Inferior parietal cortex (tissue), 1 donor: Measurements from ENCODE around the gene IFRD2.
"Not testable (repeated sequence)": the region's sequence is repeated elsewhere in the genome, so short reads cannot be mapped to it uniquely, and the experiment has no call there.

Source experiments
- DNase-seq: peaks from one replicate; pipeline ENCODE4 v3.0.0-alpha.2; 2016; ENCODE audit errors: extremely low spot score

IFRD2 gene

DNA sequence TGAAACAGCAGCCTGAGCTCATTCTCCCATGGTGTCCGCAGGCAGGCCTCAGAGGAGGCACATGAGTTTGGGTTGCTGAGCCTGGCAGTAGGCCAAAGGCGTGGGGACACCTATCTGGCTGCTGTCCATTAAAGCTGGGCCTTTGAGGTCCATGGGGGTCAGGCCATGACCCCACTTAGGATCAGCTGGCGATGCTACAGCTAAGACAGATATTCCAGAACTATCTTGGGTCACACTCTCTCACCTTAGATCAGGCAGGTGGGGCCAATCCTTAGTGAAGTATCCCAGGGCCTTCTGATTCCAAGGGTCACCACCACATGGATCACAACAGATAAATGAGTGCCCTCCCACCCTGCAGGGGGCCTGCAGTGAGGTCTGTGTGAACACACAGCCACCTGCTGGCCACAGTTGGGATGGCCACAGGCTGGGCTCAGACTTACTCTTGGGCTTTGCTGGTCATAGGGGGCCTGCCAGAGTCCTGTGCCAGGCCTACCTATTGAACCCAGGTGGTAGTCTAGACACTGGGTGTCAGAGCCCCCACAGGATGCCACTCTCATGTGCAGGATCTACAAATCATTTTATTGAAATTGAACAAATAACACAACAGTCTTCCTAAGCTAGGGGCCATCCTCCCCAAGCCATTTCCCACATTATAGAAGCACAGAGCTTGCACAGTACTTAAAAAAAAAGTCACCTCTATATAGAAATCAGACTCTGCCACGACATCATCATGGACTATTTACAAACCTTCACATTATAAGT lies 32.3 kb upstream of the IFRD2 start:
- peak; percentile 73 for DNase-seq

DNA sequence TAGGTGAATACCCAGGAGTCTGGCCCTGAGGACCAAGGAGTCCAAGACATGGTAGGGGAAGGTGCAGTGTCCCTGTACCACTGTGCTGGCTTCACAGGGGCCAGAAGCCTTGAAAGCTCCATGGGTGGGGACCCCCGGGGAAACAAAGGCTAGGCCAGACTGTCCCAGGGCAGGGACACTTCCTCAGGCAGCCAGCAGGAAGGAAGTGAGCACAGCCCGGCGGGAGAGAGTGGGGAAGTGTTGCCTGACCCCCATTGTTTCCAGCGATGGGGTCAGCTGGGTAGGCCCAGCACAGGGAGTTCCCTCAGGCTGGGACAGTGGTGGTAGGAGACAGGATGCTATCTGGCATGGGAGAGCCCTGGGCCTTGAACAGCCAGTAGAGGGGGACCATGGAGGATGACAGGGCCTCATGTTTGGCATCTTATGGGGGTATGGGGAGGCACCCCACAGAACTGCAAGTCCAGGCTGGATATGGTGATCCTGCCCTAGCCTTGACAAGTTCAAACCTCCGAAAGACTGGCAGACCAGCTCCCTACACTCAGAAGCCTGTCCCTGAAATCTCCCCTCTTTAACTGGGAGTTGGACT lies 31.5 kb upstream of the IFRD2 start:
- DNase-seq: no peak

- no peak for DNase-seq
Measured at GRCh38 chr3:50323092-50323600, 30.9 kb upstream of the IFRD2 start.

DNA sequence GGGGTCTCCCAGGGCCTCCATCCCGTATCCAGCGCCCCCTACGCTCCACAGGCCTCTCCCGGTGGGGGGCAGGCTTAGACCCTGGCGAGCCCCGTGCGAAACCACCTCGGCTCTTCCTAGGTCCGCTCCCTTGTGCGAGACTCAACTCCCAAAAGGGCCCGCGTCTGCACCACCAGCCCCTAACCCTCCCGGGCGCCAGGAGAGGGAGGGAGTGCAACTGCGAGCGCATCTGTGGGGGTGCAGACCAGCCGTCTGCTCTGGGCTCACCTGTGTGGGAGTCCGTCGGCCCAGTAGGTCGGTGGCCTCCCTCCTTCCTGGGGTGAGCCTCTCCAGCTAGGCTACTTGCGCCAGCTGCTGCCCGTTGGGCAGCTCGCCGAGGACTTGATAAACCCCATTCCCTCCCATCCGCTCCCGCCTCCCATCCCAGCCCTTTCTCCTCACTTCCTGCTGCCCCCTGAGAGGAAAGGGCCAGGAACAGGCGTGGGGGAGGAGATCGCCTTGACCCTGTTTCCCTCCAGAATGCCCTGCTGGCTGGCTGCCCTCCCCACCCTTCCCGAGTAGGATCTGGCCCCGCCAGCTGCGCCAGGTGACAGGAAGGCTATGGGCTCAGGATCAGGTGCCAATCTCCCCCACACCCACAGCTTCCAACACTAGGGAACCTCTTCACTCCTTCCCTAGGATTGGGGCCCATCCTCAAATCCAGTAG lies 30.3 kb upstream of the IFRD2 start, which contains the start of gene HYAL2:
Gene HYAL2, minus strand, starts transcription at position 360 of the 706 bp plus-strand sequence. CDS start 2,256 bp downstream, outside the sequence.
- DNase-seq: no peak

DNA sequence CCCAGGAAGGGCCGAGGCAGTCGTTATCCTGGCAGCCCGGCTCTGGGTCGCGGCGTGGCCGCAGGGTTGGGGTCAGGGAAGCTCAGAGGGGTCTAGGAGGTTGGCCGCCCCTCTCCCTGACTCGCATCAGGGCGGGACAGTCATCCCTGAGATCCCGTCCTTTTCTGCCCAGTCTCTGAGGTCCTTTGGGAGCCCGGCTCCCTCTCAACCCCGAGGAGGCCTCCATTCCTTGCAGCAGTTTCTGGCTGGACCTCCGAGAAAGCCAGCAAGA lies 29.8 kb upstream of the IFRD2 start:
- DNase-seq: no peak

DNA sequence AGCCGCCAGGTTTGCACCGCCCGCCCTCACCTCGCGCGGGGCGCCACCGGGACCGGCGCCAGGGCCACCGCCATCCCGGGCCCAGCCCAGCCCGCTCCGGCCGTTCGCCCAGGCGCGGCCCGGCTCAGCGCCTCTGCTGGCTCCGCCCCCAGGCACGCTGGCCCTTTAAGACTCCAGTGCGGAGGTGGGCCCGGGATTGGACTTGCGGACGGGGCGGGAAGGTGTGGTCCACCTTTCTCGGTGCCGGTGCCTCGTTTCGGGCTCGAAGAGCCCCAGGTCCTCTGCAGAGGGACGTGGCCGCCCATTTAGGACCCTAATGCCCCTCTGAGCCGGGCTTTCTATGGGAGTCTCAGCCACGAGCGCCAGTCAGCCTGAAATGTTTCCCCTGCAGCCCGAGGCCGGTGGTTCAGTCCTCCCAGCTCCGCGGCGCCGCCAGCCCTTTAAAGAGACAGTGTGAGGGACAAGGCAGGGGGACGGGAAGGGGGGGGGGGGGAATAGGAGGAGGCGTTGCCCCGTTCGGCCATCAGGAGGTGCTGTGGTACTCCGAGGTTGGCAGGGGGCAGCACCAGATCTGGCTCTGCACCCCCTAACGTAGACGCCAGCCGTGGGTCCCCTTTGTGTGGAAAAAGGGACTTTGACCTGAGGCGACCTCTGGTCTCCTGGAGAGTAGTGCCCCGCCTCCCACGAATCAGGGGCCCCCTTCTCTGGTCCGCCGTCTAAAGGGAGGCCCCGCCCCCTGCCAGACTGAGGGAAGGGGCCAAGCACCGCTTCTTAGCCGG lies 29.3 kb upstream of the IFRD2 start:
- peak; percentile 82 for DNase-seq

DNA sequence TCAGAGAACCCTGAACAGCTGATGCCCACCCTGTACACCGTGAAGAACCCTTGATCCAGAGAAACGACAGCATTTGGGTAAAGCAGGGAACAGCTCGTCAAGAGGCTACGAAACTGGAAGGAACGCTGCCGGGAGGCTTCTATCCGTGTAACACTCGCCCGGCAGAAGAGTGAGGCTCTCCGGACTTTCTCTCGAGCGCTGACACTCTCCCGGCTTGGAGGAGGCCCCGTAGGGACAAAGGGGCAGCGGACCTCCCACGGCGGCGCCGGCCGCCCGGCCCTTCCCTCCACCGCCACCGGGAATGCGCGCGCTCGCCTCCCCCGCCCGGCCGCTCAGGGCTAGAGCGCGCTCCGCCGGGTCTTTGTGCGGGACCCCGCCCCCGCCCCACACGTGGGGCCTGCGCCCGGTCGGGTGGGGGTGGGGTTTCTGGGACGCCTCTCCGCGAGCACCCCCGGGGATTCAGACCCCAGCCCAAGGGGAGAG lies 28.7 kb upstream of the IFRD2 start:
- DNase-seq: peak; percentile 72

- no peak for DNase-seq
Measured at GRCh38 chr3:50319894-50320625, 27.8 kb upstream of the IFRD2 start.

DNA sequence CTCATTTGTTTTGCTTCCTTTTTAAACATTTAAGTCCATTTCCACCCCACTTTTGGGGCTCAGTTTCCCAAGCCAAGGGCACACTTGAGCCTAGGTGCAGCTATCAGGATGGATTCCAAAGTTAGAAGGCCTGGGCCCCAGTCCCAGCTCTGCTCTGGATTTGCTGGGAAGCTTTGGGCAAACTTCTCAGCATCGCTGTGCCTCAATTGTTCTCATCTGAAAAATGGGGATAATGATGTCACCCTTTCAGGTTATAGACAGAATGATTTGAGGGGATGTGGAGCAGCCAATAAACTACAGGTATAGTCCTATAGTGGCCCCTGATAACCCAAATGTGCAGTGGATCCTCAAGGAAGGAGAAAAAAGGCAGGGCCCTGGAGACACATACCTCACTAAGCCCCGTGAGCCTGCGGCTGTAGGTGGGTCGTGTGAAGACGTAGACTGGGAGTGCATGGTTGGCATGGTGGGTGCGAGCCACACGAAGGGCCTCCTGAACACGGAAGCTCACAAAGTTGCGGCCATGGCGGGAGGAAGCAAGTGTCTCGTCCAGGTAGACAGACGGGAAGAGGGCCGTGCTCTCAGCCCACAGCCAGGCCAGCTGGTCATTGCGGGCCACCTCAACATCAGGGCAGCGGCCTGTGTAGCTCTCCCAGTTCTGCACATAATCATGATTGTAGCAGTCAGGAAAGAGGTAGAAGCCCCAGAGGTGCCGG lies 27.1 kb upstream of the IFRD2 start:
- DNase-seq: no peak

DNA sequence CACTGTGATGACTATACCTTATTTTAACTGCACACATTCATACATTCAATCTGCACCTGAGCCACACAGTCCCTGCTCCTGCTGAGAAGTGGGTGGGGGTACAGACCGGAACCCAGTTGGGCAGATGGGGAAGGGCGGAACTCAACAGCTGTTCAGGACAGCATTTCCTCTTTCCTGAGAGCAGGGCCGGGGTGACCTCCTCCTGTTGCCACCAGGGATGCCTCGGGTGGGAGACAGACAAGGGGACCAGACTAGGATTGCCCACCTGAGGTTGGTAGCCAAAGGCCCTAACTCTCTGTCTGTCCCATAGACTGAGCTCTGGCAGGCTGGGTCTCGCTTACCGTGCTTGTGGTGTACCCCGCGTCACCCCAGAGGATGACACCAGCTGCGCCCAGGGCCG lies 26.4 kb upstream of the IFRD2 start:
- no peak for DNase-seq

DNA sequence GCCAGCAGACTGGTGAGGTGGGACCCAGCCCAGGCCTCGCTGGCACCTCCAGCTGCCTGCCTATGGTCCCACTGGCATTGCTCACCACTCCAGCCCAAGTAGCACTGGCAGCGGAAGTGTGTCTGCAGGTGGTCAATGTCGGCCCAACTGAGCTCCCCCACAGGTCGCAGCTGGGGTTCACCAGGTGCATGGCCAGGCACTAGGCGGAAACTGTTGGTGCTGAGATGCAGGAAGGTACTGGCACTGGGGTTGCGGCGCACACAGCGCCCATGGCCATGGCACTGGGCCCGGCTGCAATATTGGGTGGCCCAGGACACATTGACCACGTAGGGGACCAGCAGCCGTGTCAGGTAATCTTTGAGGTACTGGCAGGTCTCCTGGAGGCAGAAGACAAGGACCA lies 25.9 kb upstream of the IFRD2 start:
- DNase-seq: no peak

DNA sequence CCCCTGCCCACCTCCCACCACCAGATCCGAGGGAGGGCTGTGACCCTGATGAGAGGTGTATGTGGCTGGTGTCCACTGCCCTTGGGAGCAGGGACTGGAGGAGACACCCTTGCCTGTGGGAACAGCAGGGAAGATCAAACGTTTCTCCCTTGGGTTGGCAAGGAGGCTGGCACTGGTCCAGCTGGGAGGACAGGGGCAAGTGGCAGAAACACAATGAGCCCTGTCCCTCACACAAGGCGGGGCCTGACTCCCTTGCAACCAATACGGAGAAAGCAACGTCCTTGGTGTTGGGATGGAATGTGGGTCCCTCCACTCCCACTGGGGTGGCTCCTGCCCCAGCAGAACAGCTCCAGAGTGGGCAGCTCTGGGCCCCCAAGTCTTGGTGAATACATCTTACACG lies 25.1 kb upstream of the IFRD2 start:
- no peak for DNase-seq

GRCh38 chr3:50316657-50317242 lies 24.5 kb upstream of the IFRD2 start:
- no peak for DNase-seq

DNA sequence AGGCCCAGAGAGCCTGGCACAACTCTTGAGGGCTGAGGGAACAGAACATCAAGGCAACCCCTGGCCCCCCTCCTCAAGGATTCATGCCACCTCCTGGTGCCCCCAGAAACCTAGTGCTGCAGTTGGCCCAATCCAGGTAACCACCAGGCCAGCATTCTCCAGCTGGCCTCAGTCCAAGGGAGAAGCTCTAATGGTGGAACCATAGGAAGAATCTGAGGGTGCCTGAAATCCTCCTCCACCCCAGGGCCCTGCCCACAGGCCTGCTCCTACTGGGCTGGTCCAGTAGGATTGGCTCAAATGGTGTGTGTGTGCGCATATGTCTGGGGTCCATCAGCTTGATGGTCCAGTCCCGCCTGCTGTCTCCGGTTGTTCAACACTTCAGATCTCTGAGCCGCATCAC lies 22.6 kb upstream of the IFRD2 start:
- no peak for DNase-seq

DNA sequence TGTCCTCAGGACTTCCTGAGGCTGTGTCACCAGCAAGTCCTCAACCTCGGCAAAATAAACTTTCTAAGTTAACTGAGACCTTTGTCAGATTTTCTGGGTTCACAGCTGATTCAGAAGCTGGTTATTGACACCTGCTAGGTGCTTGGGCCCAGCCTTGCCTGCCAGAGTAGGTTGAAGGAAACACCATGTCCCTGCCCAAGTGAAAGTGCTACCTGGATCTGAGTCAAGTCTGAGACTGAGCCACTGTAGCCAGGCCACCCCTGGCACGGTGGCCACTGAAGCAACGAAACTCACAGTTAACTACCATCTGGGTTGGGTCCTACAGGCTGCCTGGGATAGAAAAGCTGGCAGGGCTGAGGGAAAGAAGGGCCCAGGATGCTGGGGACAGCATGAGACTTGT lies 22.1 kb upstream of the IFRD2 start:
- no peak for DNase-seq

- DNase-seq: not testable (repeated sequence)
Measured at GRCh38 chr3:50312041-50312440, 19.8 kb upstream of the IFRD2 start.

GRCh38 chr3:50304601-50305000 lies 12.4 kb upstream of the IFRD2 start:
- DNase-seq: no peak

DNA sequence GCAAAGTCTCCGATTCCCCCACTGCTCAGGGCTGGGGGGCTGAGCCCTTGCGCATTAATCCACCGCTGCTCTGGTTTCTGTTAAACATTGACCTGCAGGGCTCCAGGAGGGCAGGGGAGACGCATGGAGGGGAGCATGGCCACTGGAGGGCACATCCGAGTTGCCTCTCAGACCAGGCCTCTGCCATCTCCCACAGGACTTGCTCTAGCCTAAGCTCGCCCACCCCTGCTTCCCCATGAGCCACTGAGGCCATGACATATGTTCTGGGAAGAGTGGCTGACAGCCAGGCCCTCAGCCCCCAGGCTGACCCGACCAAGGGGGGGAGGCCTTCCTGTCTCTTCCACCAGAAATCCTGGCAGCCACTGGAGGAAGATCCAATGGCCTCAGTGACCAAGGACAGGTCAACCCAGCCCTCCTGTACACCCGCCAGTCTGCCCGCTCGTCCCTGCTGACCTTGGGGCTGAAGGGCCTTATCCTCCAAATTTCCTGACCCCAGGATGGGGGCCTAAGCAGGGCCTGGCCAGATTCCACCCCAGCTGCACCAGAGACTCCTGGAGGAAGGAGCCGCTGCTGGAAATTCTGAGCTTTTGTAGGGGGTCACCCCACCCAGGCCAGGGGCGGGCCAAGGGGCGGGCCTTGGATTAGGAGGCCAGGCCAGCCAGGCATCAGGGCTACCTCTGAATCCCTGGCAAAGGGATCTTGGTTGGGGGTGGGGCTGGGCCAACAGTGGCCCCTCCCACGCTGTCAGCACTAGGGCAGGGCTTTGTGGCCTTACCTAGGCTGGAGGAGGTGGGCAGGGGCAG lies 11.0 kb upstream of the IFRD2 start, which contains the start of gene HYAL1:
Gene HYAL1, minus strand, starts transcription at position 562 of the 803 bp plus-strand sequence. CDS start 618 bp downstream, outside the sequence.
- DNase-seq: no peak
